H9 (cell line): ENCODE measurements around the gene TNFRSF4. TPM values are rescaled to one million over a fixed set of nuclear protein-coding genes. Genes with fewer than 3 reads are reported as not detected.
A peak's percentile ranks its signal among the peaks of the same experiment; 100 is the strongest.

Experiments used
- DNase-seq: peaks from one replicate; pipeline ENCODE4 v3.0.0-alpha.2; 2017
- H2AFZ ChIP-seq: one replicate; pipeline ENCODE4 v1.6.1; 2013; ENCODE audit warnings: mild to moderate bottlenecking, low read length, control low read depth, moderate library complexity
- H2AK5ac ChIP-seq: 2 replicates; pipeline ENCODE4 v1.6.1; 2013; ENCODE audit warnings: low read length, control low read depth, mixed read lengths; ENCODE audit not compliant: insufficient read length
- H2BK120ac ChIP-seq: one replicate; pipeline ENCODE4 v1.6.1; 2013; ENCODE audit warnings: low read depth, mild to moderate bottlenecking, low read length, control low read depth, inconsistent platforms; ENCODE audit not compliant: poor library complexity, severe bottlenecking
- H2BK12ac ChIP-seq: 2 replicates; pipeline ENCODE4 v1.6.1; 2013; ENCODE audit warnings: low read length, control low read depth, mixed read lengths, low read depth; ENCODE audit not compliant: insufficient read length
- H2BK15ac ChIP-seq: 2 replicates; pipeline ENCODE4 v1.6.1; 2013; ENCODE audit warnings: low read depth, low read length, control low read depth
- H2BK20ac ChIP-seq: one replicate; pipeline ENCODE4 v1.6.1; 2013; ENCODE audit warnings: low read depth, mild to moderate bottlenecking, low read length, control low read depth, inconsistent platforms; ENCODE audit not compliant: poor library complexity, severe bottlenecking
- H2BK5ac ChIP-seq: 2 replicates; pipeline ENCODE4 v1.6.1; 2013; ENCODE audit warnings: low read length, control low read depth, mixed read lengths; ENCODE audit not compliant: insufficient read length
- H3K14ac ChIP-seq: 2 replicates; pipeline ENCODE4 v1.6.1; 2013; ENCODE audit warnings: low read length, control low read depth; ENCODE audit not compliant: insufficient read depth
- H3K18ac ChIP-seq: 2 replicates; pipeline ENCODE4 v1.6.1; 2013; ENCODE audit warnings: low read depth, mild to moderate bottlenecking, mixed read lengths, low read length, control low read depth; ENCODE audit not compliant: insufficient read length
- H3K23ac ChIP-seq: 2 replicates; pipeline ENCODE4 v1.6.1; 2013; ENCODE audit warnings: low read length, control low read depth, mixed read lengths, low read depth; ENCODE audit not compliant: insufficient read length
- H3K23me2 ChIP-seq: 2 replicates; pipeline ENCODE4 v1.6.1; 2013; ENCODE audit warnings: low read depth, mild to moderate bottlenecking, mixed read lengths, low read length, control low read depth; ENCODE audit not compliant: insufficient read length, poor library complexity, severe bottlenecking
- H3K27ac ChIP-seq: 2 replicates; pipeline ENCODE4 v1.5.1; 2013; ENCODE audit warnings: low read length, control low read depth, mixed read lengths, low read depth; ENCODE audit not compliant: insufficient read length
- H3K27me3 ChIP-seq: 2 replicates; pipeline ENCODE4 v1.6.1; 2013; ENCODE audit warnings: low read length, control low read depth, inconsistent platforms; ENCODE audit not compliant: insufficient read depth
- H3K4ac ChIP-seq: 2 replicates; pipeline ENCODE4 v1.6.1; 2013; ENCODE audit warnings: low read depth, mild to moderate bottlenecking, control low read depth, inconsistent platforms, low read length, moderate library complexity
- H3K4me1 ChIP-seq: 2 replicates; pipeline ENCODE4 v1.6.1; 2013; ENCODE audit warnings: low read length, control low read depth, inconsistent platforms; ENCODE audit not compliant: insufficient read depth
- H3K4me2 ChIP-seq: 2 replicates; pipeline ENCODE4 v1.6.1; 2013; ENCODE audit warnings: low read length, control low read depth, mixed read lengths; ENCODE audit not compliant: insufficient read length, insufficient read depth
- H3K56ac ChIP-seq: 2 replicates; pipeline ENCODE4 v1.6.1; 2013; ENCODE audit warnings: low read depth, mild to moderate bottlenecking, mixed read lengths, low read length, control low read depth; ENCODE audit not compliant: insufficient read length
- H3K79me1 ChIP-seq: 2 replicates; pipeline ENCODE4 v1.6.1; 2013; ENCODE audit warnings: low read depth, mild to moderate bottlenecking, moderate library complexity, low read length, control low read depth, inconsistent platforms; ENCODE audit not compliant: insufficient read depth, poor library complexity, severe bottlenecking
- H3K79me2 ChIP-seq: 2 replicates; pipeline ENCODE4 v1.6.1; 2013; ENCODE audit warnings: low read length, control low read depth, inconsistent platforms; ENCODE audit not compliant: insufficient read depth
- H3K9ac ChIP-seq: 2 replicates; pipeline ENCODE4 v1.6.1; 2013; ENCODE audit warnings: low read length, control low read depth, mixed read lengths; ENCODE audit not compliant: insufficient read length; ENCODE audit errors: extremely low read depth
- H3K9me3 ChIP-seq: one replicate; pipeline ENCODE4 v1.6.1; 2013; ENCODE audit warnings: low read depth, low read length, inconsistent platforms; ENCODE audit not compliant: control insufficient read depth
- H3T11ph ChIP-seq: one replicate; pipeline ENCODE4 v1.6.1; 2013; ENCODE audit warnings: mild to moderate bottlenecking, low read length, control low read depth, inconsistent platforms
- H4K20me1 ChIP-seq: one replicate; pipeline ENCODE4 v1.6.1; 2013; ENCODE audit not compliant: control insufficient read depth, insufficient read length, insufficient read depth
- H4K5ac ChIP-seq: 2 replicates; pipeline ENCODE4 v1.6.1; 2013; ENCODE audit warnings: low read depth, mild to moderate bottlenecking, mixed read lengths, low read length, control low read depth; ENCODE audit not compliant: insufficient read length
- H4K8ac ChIP-seq: replicated peaks from 2 replicates; pipeline ENCODE4 v1.6.1; 2013; ENCODE audit warnings: low read length, control low read depth, mixed read lengths, low read depth; ENCODE audit not compliant: insufficient read length
- H4K91ac ChIP-seq: 2 replicates; pipeline ENCODE4 v1.6.1; 2013; ENCODE audit warnings: low read depth, mild to moderate bottlenecking, moderate library complexity, mixed read lengths, low read length, control low read depth; ENCODE audit not compliant: insufficient read length
- H3K27ac Mint-ChIP-seq, 3 experiments: 2 replicates in 2 of 3; 3 replicates in 1 of 3; pipeline ENCODE4 v1.8.0; 2020 to 2021; ENCODE audit warnings: mixed read lengths in 3 of 3, mild to moderate bottlenecking in 1 of 3, moderate library complexity in 1 of 3
- H3K27me3 Mint-ChIP-seq: 2 replicates; pipeline ENCODE4 v1.8.0; 2021; ENCODE audit warnings: low read depth, mild to moderate bottlenecking, moderate library complexity, mixed read lengths
- H3K36me3 Mint-ChIP-seq, 3 experiments: 2 replicates in 2 of 3; 3 replicates in 1 of 3; pipeline ENCODE4 v1.8.0; 2020 to 2021; ENCODE audit warnings: low read depth in 3 of 3, mixed read lengths in 3 of 3; ENCODE audit not compliant: insufficient read depth in 1 of 3
- H3K4me1 Mint-ChIP-seq, 2 experiments: 2 replicates each; pipeline ENCODE4 v1.8.0; 2020; ENCODE audit warnings: mixed read lengths in 2 of 2
- H3K4me3 Mint-ChIP-seq, 2 experiments: 2 replicates in 1 of 2; 3 replicates in 1 of 2; pipeline ENCODE4 v1.8.0; 2020 to 2021; ENCODE audit warnings: mild to moderate bottlenecking in 2 of 2, mixed read lengths in 2 of 2, moderate library complexity in 1 of 2
- H3K9me3 Mint-ChIP-seq, 2 experiments: 2 replicates in 1 of 2; 3 replicates in 1 of 2; pipeline ENCODE4 v1.8.0; 2020; ENCODE audit warnings: mild to moderate bottlenecking in 2 of 2, mixed read lengths in 2 of 2, moderate library complexity in 1 of 2
- CTCF ChIP-seq: fragments of 200-600 bp; sonication (generic); conservative IDR thresholded peaks from 3 replicates; pipeline ENCODE4 v1.8.0; 2021; ENCODE audit warnings: antibody characterized with exemption, mild to moderate bottlenecking
- WGBS: extraction: QIAGEN DNeasy Blood & Tissue Kit; methylation state at CpG from one replicate; pipeline ENCODE4 v1.1.7; 2013; ENCODE audit warnings: missing lambda C conversion rate, low lambda C conversion rate, mixed read lengths; ENCODE audit not compliant: insufficient read length; ENCODE audit errors: extremely low coverage; 5-methylcytosine and 5-hydroxymethylcytosine counted together
- total RNA-seq: library from RNA; stranded (reverse); gene quantifications from 2 replicates; pipeline ENCODE4 v1.2.1, GENCODE V29; 2021

The TNFRSF4 gene
- total RNA-seq, 1 experiment from 2014 or later, result 0.24 TPM

DNA sequence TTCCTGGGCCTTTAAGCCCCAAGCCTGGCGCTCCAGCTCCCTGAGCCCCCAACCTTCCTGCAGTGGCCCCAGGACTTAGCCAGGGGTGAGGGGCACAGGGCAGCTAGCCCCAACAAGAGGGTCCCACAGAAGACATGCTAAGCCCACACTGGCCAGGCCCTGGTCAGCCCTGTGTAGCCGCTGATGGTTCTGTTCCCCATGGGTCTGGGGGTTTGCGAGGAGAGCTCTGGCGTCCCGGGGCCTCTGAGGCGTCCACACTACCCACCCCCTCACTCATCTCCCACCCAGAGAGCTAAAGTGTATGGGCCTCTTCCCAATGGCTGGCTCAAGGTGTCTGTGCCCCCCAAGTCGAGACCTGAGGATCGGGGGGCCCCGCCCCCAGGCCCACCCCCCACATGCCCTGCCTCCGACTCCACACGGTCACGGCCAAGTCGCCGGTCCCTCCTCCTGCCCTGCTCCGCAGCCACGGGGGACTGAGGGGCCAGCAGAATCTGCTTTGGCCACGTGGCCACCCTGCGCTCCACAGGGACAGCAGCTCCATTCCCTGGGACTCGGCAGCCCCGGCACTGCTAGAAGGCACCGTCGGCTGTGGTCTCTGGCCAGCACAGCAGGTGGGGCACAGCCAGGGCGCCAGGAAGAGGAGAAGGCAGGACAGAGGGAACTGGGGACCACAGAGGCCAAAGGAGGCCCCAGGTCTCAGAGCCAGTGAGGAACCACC lies 15.4 kb downstream of the TNFRSF4 start:
- no peak overlapping the region for H2BK12ac ChIP-seq
- H3K18ac ChIP-seq, result no peak overlapping the region
- no peak overlapping the region for H2BK5ac ChIP-seq
- H3K14ac ChIP-seq, result no peak overlapping the region
- no peaks in the 10 kb centered on the region for H3K23me2 ChIP-seq
- no CpG with 5 or more reads among the region's 23 CpGs for WGBS
- no peak overlapping the region for H2AFZ ChIP-seq
- no peak overlapping the region for H4K5ac ChIP-seq
- H2AK5ac ChIP-seq, result no peak overlapping the region
- Mint-ChIP-seq H3K27ac (no peak overlapping the region), H3K27me3 (peaks cover 35% of the 10 kb centered on the region), H3K4me1 (peaks cover 3 to 4% of the 10 kb centered on the region in 2 experiments; a peak in 3 of 4 replicates), H3K9me3 (peaks cover 13 to 20% of the 10 kb centered on the region in 2 experiments), H3K36me3 (no peaks in the 10 kb centered on the region), H3K4me3 (no peak overlapping the region)
- DNase-seq, result peak; percentile 28
- no peak overlapping the region for H4K91ac ChIP-seq
- no peak overlapping the region for H3K9ac ChIP-seq
- H3K79me2 ChIP-seq, result no peaks in the 10 kb centered on the region
- no peaks in the 10 kb centered on the region for H3K9me3 ChIP-seq
- H3K4me2 ChIP-seq, result no peak overlapping the region
- H3K27ac ChIP-seq, result no peak overlapping the region
- no peaks in the 10 kb centered on the region for H3K79me1 ChIP-seq
- H3K56ac ChIP-seq, result no peak overlapping the region
- no peak overlapping the region for H3K4ac ChIP-seq
- no peaks in the 10 kb centered on the region for H4K20me1 ChIP-seq
- no peak overlapping the region for H2BK15ac ChIP-seq
- TF ChIP-seq CTCF, result no peak
- no peak overlapping the region for H4K8ac ChIP-seq
- no peak overlapping the region for H2BK120ac ChIP-seq
- no peaks in the 10 kb centered on the region for H3K27me3 ChIP-seq
- no peak overlapping the region for H2BK20ac ChIP-seq
- H3K4me1 ChIP-seq, result no peaks in the 10 kb centered on the region
- no peak overlapping the region for H3T11ph ChIP-seq
- H3K23ac ChIP-seq, result no peak overlapping the region
